K562 treated with DMSO at 1 percent for 12 hours (cell line): Measurements from ENCODE around the gene SKA3. TPM values are rescaled to one million over a fixed set of nuclear protein-coding genes. Genes with fewer than 3 reads are reported as not detected.

Source experiments
- total RNA-seq: library from RNA; unstranded; fragments of 300-600 nt; gene quantifications from 2 replicates; pipeline ENCODE4 v1.2.3, GENCODE V29; 2022; ENCODE audit not compliant: insufficient read depth

The SKA3 gene
- total RNA-seq = 9.2 and 16.5 TPM in 2 replicates

GRCh38 chr13:21176215-21176981 lies at the start of gene SKA3, which contains the start of gene MRPL57:
TSS of gene SKA3 (minus strand) at chr13:21176552. CDS start at chr13:21176477, 75 bp downstream.
TSS of gene MRPL57 (plus strand) at chr13:21176658. CDS start at chr13:21176917, 259 bp downstream.

Other genes with a start within 250 kb of the SKA3 start
- gene LATS2, start 115.0 kb downstream of the SKA3 start, total RNA-seq = 0.35 and 2.6 TPM in 2 replicates
- gene SAP18, start 36.4 kb downstream of the SKA3 start, total RNA-seq = 38.8 and 42.9 TPM in 2 replicates
- gene MRPL57, start 106 bp upstream of the SKA3 start, total RNA-seq = 10.5 and 13.8 TPM in 2 replicates